Inflammatory macrophage treated with lipopolysaccharide for 4 hours (primary cell): ENCODE results near the gene CCSER2.

Experiments
- DNase-seq: peaks from one replicate; pipeline ENCODE4 v3.0.0-alpha.2; 2020

Gene CCSER2

GRCh38 chr10:84352251-84352842, 24.0 kb downstream of the CCSER2 start:
- DNase-seq = peak; percentile 50

- no peak for DNase-seq
Measured at GRCh38 chr10:84353052-84353803, 24.8 kb downstream of the CCSER2 start.

GRCh38 chr10:84354623-84355022, 26.2 kb downstream of the CCSER2 start:
- no peak for DNase-seq

- no peak for DNase-seq
Measured at GRCh38 chr10:84355106-84355505, 26.7 kb downstream of the CCSER2 start.

- no peak for DNase-seq
Measured at GRCh38 chr10:84356928-84357327, 28.5 kb downstream of the CCSER2 start.

GRCh38 chr10:84358743-84359142, 30.4 kb downstream of the CCSER2 start:
- no peak for DNase-seq

GRCh38 chr10:84360637-84361365, 32.4 kb downstream of the CCSER2 start:
- DNase-seq = no peak

GRCh38 chr10:84365335-84365881, 37.0 kb downstream of the CCSER2 start:
- DNase-seq = no peak

- DNase-seq = no peak
Measured at GRCh38 chr10:84366041-84366440, 37.7 kb downstream of the CCSER2 start.

GRCh38 chr10:84367256-84367655, 38.9 kb downstream of the CCSER2 start:
- no peak for DNase-seq

GRCh38 chr10:84368828-84369227, 40.4 kb downstream of the CCSER2 start:
- no peak for DNase-seq

- DNase-seq = no peak
Measured at GRCh38 chr10:84370283-84370682, 41.9 kb downstream of the CCSER2 start.

GRCh38 chr10:84371944-84372343, 43.6 kb downstream of the CCSER2 start:
- no peak for DNase-seq

- no peak for DNase-seq
Measured at GRCh38 chr10:84373000-84373399, 44.6 kb downstream of the CCSER2 start.

GRCh38 chr10:84374455-84374854, 46.1 kb downstream of the CCSER2 start:
- DNase-seq = no peak

GRCh38 chr10:84375011-84375410, 46.6 kb downstream of the CCSER2 start:
- DNase-seq = peak; percentile 42

GRCh38 chr10:84375881-84376280, 47.5 kb downstream of the CCSER2 start:
- no peak for DNase-seq

- no peak for DNase-seq
Measured at GRCh38 chr10:84388148-84388547, 59.8 kb downstream of the CCSER2 start.

- no peak for DNase-seq
Measured at GRCh38 chr10:84390364-84390763, 62.0 kb downstream of the CCSER2 start.

GRCh38 chr10:84391326-84391725, 62.9 kb downstream of the CCSER2 start:
- no peak for DNase-seq

GRCh38 chr10:84392181-84392580, 63.8 kb downstream of the CCSER2 start:
- peak; percentile 38 for DNase-seq

- DNase-seq = no peak
Measured at GRCh38 chr10:84395581-84395980, 67.2 kb downstream of the CCSER2 start.

- no peak for DNase-seq
Measured at GRCh38 chr10:84397735-84398144, 69.4 kb downstream of the CCSER2 start.

- peak; percentile 55 for DNase-seq
Measured at GRCh38 chr10:84398696-84399095, 70.3 kb downstream of the CCSER2 start.
